Natural killer cell treated with Interleukin-12 subunit alpha and Interleukin-12 subunit beta and Interleukin-15 and Interleukin-18, amount 100 ng/mL, for 72 hours (primary cell): ENCODE results near the gene CDC42EP5. TPM values are rescaled to one million over a fixed set of nuclear protein-coding genes. Genes with fewer than 3 reads are reported as not detected.
A peak's percentile ranks its signal among the peaks of the same experiment; 100 is the strongest.

Source experiments
- ATAC-seq, 2 donors: fragments of 150-1000 bp; cut with Tn5 transposase in 1 of 2; sonication (Bioruptor Pico), chemical (Tn5 transposase) in 1 of 2; 2 replicates each; pipeline ENCODE4 v1.10.0; 2021
- DNase-seq: peaks from one replicate; pipeline ENCODE4 v3.0.0; 2022; ENCODE audit warnings: low spot score
- H3K27ac Mint-ChIP-seq, 2 donors: 1 replicate in 1 of 2; 2 replicates in 1 of 2; pipeline ENCODE4 v1.8.0; 2022; ENCODE audit warnings: mixed read lengths in 2 of 2, mild to moderate bottlenecking in 1 of 2, moderate library complexity in 1 of 2
- H3K27me3 Mint-ChIP-seq, 2 donors: 1 replicate in 1 of 2; 2 replicates in 1 of 2; pipeline ENCODE4 v1.8.0; 2022; ENCODE audit warnings: mixed read lengths in 2 of 2
- H3K36me3 Mint-ChIP-seq: one replicate; pipeline ENCODE4 v1.8.0; 2022; ENCODE audit warnings: mixed read lengths
- H3K4me1 Mint-ChIP-seq, 2 donors: 1 replicate in 1 of 2; 2 replicates in 1 of 2; pipeline ENCODE4 v1.8.0; 2022; ENCODE audit warnings: low read depth in 2 of 2, mixed read lengths in 2 of 2, mild to moderate bottlenecking in 1 of 2
- H3K4me3 Mint-ChIP-seq: one replicate; pipeline ENCODE4 v1.8.0; 2022; ENCODE audit warnings: mixed read lengths
- H3K9me3 Mint-ChIP-seq: 2 replicates; pipeline ENCODE4 v1.8.0; 2022; ENCODE audit warnings: mixed read lengths
- total RNA-seq, 2 donors: library from RNA; stranded (reverse); gene quantifications; one replicate each; pipeline ENCODE4 v1.2.3, GENCODE V29; 2022

The CDC42EP5 gene
- total RNA-seq, 2 donors from 2014 or later = not detected

GRCh38 chr19:54418030-54418929 lies 54.8 kb downstream of the CDC42EP5 start:
- Mint-ChIP-seq H3K9me3 (peaks cover 8% of the 10 kb centered on the region), H3K4me3 (peak overlapping the region; percentile 77), H3K27me3 (peaks cover 18 to 36% of the 10 kb centered on the region in 2 donors), H3K27ac (peak overlapping the region; percentile 45 to 48), H3K4me1 (peaks cover 20 to 24% of the 10 kb centered on the region in 2 donors), H3K36me3 (peaks cover 16% of the 10 kb centered on the region)
- DNase-seq (no peak), ATAC-seq (peak; percentile 80 to 82)

- H3K27me3 Mint-ChIP-seq = peaks cover 16 to 39% of the 10 kb centered on the region in 2 donors
- peak overlapping the region; percentile 77 for H3K4me3 Mint-ChIP-seq
- DNase-seq = no peak
- H3K4me1 Mint-ChIP-seq = peaks cover 20 to 24% of the 10 kb centered on the region in 2 donors
- ATAC-seq = no peak
- peak overlapping the region in 1 of 2 donors; percentile 45 for H3K27ac Mint-ChIP-seq
- peaks cover 9% of the 10 kb centered on the region for H3K9me3 Mint-ChIP-seq
- peaks cover 16% of the 10 kb centered on the region for H3K36me3 Mint-ChIP-seq
Measured at GRCh38 chr19:54416695-54417491, 56.2 kb downstream of the CDC42EP5 start.

GRCh38 chr19:54415901-54416673 lies 57.0 kb downstream of the CDC42EP5 start:
- DNase-seq (no peak), ATAC-seq (no peak)
- no peak overlapping the region for H3K4me3 Mint-ChIP-seq
- H3K36me3 Mint-ChIP-seq = peaks cover 16% of the 10 kb centered on the region
- no peak overlapping the region for H3K27ac Mint-ChIP-seq
- peaks cover 20 to 24% of the 10 kb centered on the region in 2 donors for H3K4me1 Mint-ChIP-seq
- H3K9me3 Mint-ChIP-seq = peaks cover 9% of the 10 kb centered on the region
- peaks cover 18 to 44% of the 10 kb centered on the region in 2 donors for H3K27me3 Mint-ChIP-seq

- H3K36me3 Mint-ChIP-seq = peaks cover 16% of the 10 kb centered on the region
- H3K4me1 Mint-ChIP-seq = peaks cover 20 to 24% of the 10 kb centered on the region in 2 donors
- H3K27ac Mint-ChIP-seq = peak within 1 kb of the TSS in 1 of 2 donors; percentile 6
- DNase-seq (no peak), ATAC-seq (no peak)
- peaks cover 9% of the 10 kb centered on the region for H3K9me3 Mint-ChIP-seq
- no peak within 1 kb of the TSS for H3K4me3 Mint-ChIP-seq
- peaks cover 22 to 50% of the 10 kb centered on the region in 2 donors for H3K27me3 Mint-ChIP-seq
Measured at GRCh38 chr19:54415208-54415900, 57.7 kb downstream of the CDC42EP5 start, which contains the start of gene TTYH1. Gene TTYH1 (plus strand): TSS chr19:54415464. CDS start chr19:54415553, 89 bp downstream.

Other genes starting within 250 kb of the CDC42EP5 start
- under 1 TPM in 1 of 2 donors, not detected in 1; 0.47 TPM for gene LILRA6, start 230.5 kb downstream of the CDC42EP5 start, total RNA-seq
- not detected for gene LILRB5, start 216.0 kb downstream of the CDC42EP5 start, total RNA-seq
- 1 to 10 TPM in 1 of 2 donors, not detected in 1; 1.5 TPM for gene LILRB2, start 192.2 kb downstream of the CDC42EP5 start, total RNA-seq
- not detected for gene LILRA5, start 160.1 kb downstream of the CDC42EP5 start, total RNA-seq
- not detected for gene LILRA4, start 134.1 kb downstream of the CDC42EP5 start, total RNA-seq
- gene LAIR1, start 108.4 kb downstream of the CDC42EP5 start, total RNA-seq = 10 to 100 TPM; 40.5 to 60.2 TPM
- under 1 TPM; 0.31 to 0.73 TPM for gene TTYH1, start 57.8 kb downstream of the CDC42EP5 start, total RNA-seq
- gene LENG8, start 24.1 kb downstream of the CDC42EP5 start, total RNA-seq = 100 to 1,000 TPM; 205 to 292 TPM
- gene LENG9, start 9.5 kb downstream of the CDC42EP5 start, total RNA-seq = 1 to 10 TPM; 6.0 to 9.9 TPM
- gene LAIR2, start 29.5 kb upstream of the CDC42EP5 start, total RNA-seq = 10 to 100 TPM; 18.4 to 48.0 TPM
- gene LILRA2, start 100.5 kb upstream of the CDC42EP5 start, total RNA-seq = 1 to 10 TPM in 1 of 2 donors, not detected in 1; 2.5 TPM
- under 1 TPM in 1 of 2 donors, not detected in 1; 0.31 TPM for gene LILRA1, start 120.3 kb upstream of the CDC42EP5 start, total RNA-seq
- 10 to 100 TPM; 17.2 to 22.7 TPM for gene LILRB1, start 157.2 kb upstream of the CDC42EP5 start, total RNA-seq
- gene LILRB4, start 189.7 kb upstream of the CDC42EP5 start, total RNA-seq = not detected